H9 (cell line): ENCODE results near the gene ZNRF1. TPM values are rescaled to one million over a fixed set of nuclear protein-coding genes. Genes with fewer than 3 reads are reported as not detected.

Source experiments
- DNase-seq: peaks from one replicate; pipeline ENCODE4 v3.0.0-alpha.2; 2017
- H2AFZ ChIP-seq: one replicate; pipeline ENCODE4 v1.6.1; 2013; ENCODE audit warnings: mild to moderate bottlenecking, low read length, control low read depth, moderate library complexity
- H2AK5ac ChIP-seq: 2 replicates; pipeline ENCODE4 v1.6.1; 2013; ENCODE audit warnings: low read length, control low read depth, mixed read lengths; ENCODE audit not compliant: insufficient read length
- H2BK120ac ChIP-seq: one replicate; pipeline ENCODE4 v1.6.1; 2013; ENCODE audit warnings: low read depth, mild to moderate bottlenecking, low read length, control low read depth, inconsistent platforms; ENCODE audit not compliant: poor library complexity, severe bottlenecking
- H2BK12ac ChIP-seq: 2 replicates; pipeline ENCODE4 v1.6.1; 2013; ENCODE audit warnings: low read length, control low read depth, mixed read lengths, low read depth; ENCODE audit not compliant: insufficient read length
- H2BK15ac ChIP-seq: 2 replicates; pipeline ENCODE4 v1.6.1; 2013; ENCODE audit warnings: low read depth, low read length, control low read depth
- H2BK20ac ChIP-seq: one replicate; pipeline ENCODE4 v1.6.1; 2013; ENCODE audit warnings: low read depth, mild to moderate bottlenecking, low read length, control low read depth, inconsistent platforms; ENCODE audit not compliant: poor library complexity, severe bottlenecking
- H2BK5ac ChIP-seq: 2 replicates; pipeline ENCODE4 v1.6.1; 2013; ENCODE audit warnings: low read length, control low read depth, mixed read lengths; ENCODE audit not compliant: insufficient read length
- H3K14ac ChIP-seq: 2 replicates; pipeline ENCODE4 v1.6.1; 2013; ENCODE audit warnings: low read length, control low read depth; ENCODE audit not compliant: insufficient read depth
- H3K18ac ChIP-seq: 2 replicates; pipeline ENCODE4 v1.6.1; 2013; ENCODE audit warnings: low read depth, mild to moderate bottlenecking, mixed read lengths, low read length, control low read depth; ENCODE audit not compliant: insufficient read length
- H3K23ac ChIP-seq: 2 replicates; pipeline ENCODE4 v1.6.1; 2013; ENCODE audit warnings: low read length, control low read depth, mixed read lengths, low read depth; ENCODE audit not compliant: insufficient read length
- H3K23me2 ChIP-seq: 2 replicates; pipeline ENCODE4 v1.6.1; 2013; ENCODE audit warnings: low read depth, mild to moderate bottlenecking, mixed read lengths, low read length, control low read depth; ENCODE audit not compliant: insufficient read length, poor library complexity, severe bottlenecking
- H3K27ac ChIP-seq: 2 replicates; pipeline ENCODE4 v1.5.1; 2013; ENCODE audit warnings: low read length, control low read depth, mixed read lengths, low read depth; ENCODE audit not compliant: insufficient read length
- H3K27me3 ChIP-seq: 2 replicates; pipeline ENCODE4 v1.6.1; 2013; ENCODE audit warnings: low read length, control low read depth, inconsistent platforms; ENCODE audit not compliant: insufficient read depth
- H3K4ac ChIP-seq: 2 replicates; pipeline ENCODE4 v1.6.1; 2013; ENCODE audit warnings: low read depth, mild to moderate bottlenecking, control low read depth, inconsistent platforms, low read length, moderate library complexity
- H3K4me1 ChIP-seq: 2 replicates; pipeline ENCODE4 v1.6.1; 2013; ENCODE audit warnings: low read length, control low read depth, inconsistent platforms; ENCODE audit not compliant: insufficient read depth
- H3K4me2 ChIP-seq: 2 replicates; pipeline ENCODE4 v1.6.1; 2013; ENCODE audit warnings: low read length, control low read depth, mixed read lengths; ENCODE audit not compliant: insufficient read length, insufficient read depth
- H3K56ac ChIP-seq: 2 replicates; pipeline ENCODE4 v1.6.1; 2013; ENCODE audit warnings: low read depth, mild to moderate bottlenecking, mixed read lengths, low read length, control low read depth; ENCODE audit not compliant: insufficient read length
- H3K79me1 ChIP-seq: 2 replicates; pipeline ENCODE4 v1.6.1; 2013; ENCODE audit warnings: low read depth, mild to moderate bottlenecking, moderate library complexity, low read length, control low read depth, inconsistent platforms; ENCODE audit not compliant: insufficient read depth, poor library complexity, severe bottlenecking
- H3K79me2 ChIP-seq: 2 replicates; pipeline ENCODE4 v1.6.1; 2013; ENCODE audit warnings: low read length, control low read depth, inconsistent platforms; ENCODE audit not compliant: insufficient read depth
- H3K9ac ChIP-seq: 2 replicates; pipeline ENCODE4 v1.6.1; 2013; ENCODE audit warnings: low read length, control low read depth, mixed read lengths; ENCODE audit not compliant: insufficient read length; ENCODE audit errors: extremely low read depth
- H3K9me3 ChIP-seq: one replicate; pipeline ENCODE4 v1.6.1; 2013; ENCODE audit warnings: low read depth, low read length, inconsistent platforms; ENCODE audit not compliant: control insufficient read depth
- H3T11ph ChIP-seq: one replicate; pipeline ENCODE4 v1.6.1; 2013; ENCODE audit warnings: mild to moderate bottlenecking, low read length, control low read depth, inconsistent platforms
- H4K20me1 ChIP-seq: one replicate; pipeline ENCODE4 v1.6.1; 2013; ENCODE audit not compliant: control insufficient read depth, insufficient read length, insufficient read depth
- H4K5ac ChIP-seq: 2 replicates; pipeline ENCODE4 v1.6.1; 2013; ENCODE audit warnings: low read depth, mild to moderate bottlenecking, mixed read lengths, low read length, control low read depth; ENCODE audit not compliant: insufficient read length
- H4K8ac ChIP-seq: replicated peaks from 2 replicates; pipeline ENCODE4 v1.6.1; 2013; ENCODE audit warnings: low read length, control low read depth, mixed read lengths, low read depth; ENCODE audit not compliant: insufficient read length
- H4K91ac ChIP-seq: 2 replicates; pipeline ENCODE4 v1.6.1; 2013; ENCODE audit warnings: low read depth, mild to moderate bottlenecking, moderate library complexity, mixed read lengths, low read length, control low read depth; ENCODE audit not compliant: insufficient read length
- H3K27ac Mint-ChIP-seq, 3 experiments: 2 replicates in 2 of 3; 3 replicates in 1 of 3; pipeline ENCODE4 v1.8.0; 2020 to 2021; ENCODE audit warnings: mixed read lengths in 3 of 3, mild to moderate bottlenecking in 1 of 3, moderate library complexity in 1 of 3
- H3K27me3 Mint-ChIP-seq: 2 replicates; pipeline ENCODE4 v1.8.0; 2021; ENCODE audit warnings: low read depth, mild to moderate bottlenecking, moderate library complexity, mixed read lengths
- H3K36me3 Mint-ChIP-seq, 3 experiments: 2 replicates in 2 of 3; 3 replicates in 1 of 3; pipeline ENCODE4 v1.8.0; 2020 to 2021; ENCODE audit warnings: low read depth in 3 of 3, mixed read lengths in 3 of 3; ENCODE audit not compliant: insufficient read depth in 1 of 3
- H3K4me1 Mint-ChIP-seq, 2 experiments: 2 replicates each; pipeline ENCODE4 v1.8.0; 2020; ENCODE audit warnings: mixed read lengths in 2 of 2
- H3K4me3 Mint-ChIP-seq, 2 experiments: 2 replicates in 1 of 2; 3 replicates in 1 of 2; pipeline ENCODE4 v1.8.0; 2020 to 2021; ENCODE audit warnings: mild to moderate bottlenecking in 2 of 2, mixed read lengths in 2 of 2, moderate library complexity in 1 of 2
- H3K9me3 Mint-ChIP-seq, 2 experiments: 2 replicates in 1 of 2; 3 replicates in 1 of 2; pipeline ENCODE4 v1.8.0; 2020; ENCODE audit warnings: mild to moderate bottlenecking in 2 of 2, mixed read lengths in 2 of 2, moderate library complexity in 1 of 2
- WGBS: extraction: QIAGEN DNeasy Blood & Tissue Kit; methylation state at CpG from one replicate; pipeline ENCODE4 v1.1.7; 2013; ENCODE audit warnings: missing lambda C conversion rate, low lambda C conversion rate, mixed read lengths; ENCODE audit not compliant: insufficient read length; ENCODE audit errors: extremely low coverage; 5-methylcytosine and 5-hydroxymethylcytosine counted together
- total RNA-seq: library from RNA; stranded (reverse); gene quantifications from 2 replicates; pipeline ENCODE4 v1.2.1, GENCODE V29; 2021
- TF ChIP-seq, protein P1 (sequence below): fragments of 200-600 bp; sonication (generic); conservative IDR thresholded peaks from 3 replicates; pipeline ENCODE4 v1.8.0; 2021; ENCODE audit warnings: antibody characterized with exemption, mild to moderate bottlenecking

The ZNRF1 gene
- total RNA-seq, 1 experiment from 2014 or later, result 49.6 TPM

DNA sequence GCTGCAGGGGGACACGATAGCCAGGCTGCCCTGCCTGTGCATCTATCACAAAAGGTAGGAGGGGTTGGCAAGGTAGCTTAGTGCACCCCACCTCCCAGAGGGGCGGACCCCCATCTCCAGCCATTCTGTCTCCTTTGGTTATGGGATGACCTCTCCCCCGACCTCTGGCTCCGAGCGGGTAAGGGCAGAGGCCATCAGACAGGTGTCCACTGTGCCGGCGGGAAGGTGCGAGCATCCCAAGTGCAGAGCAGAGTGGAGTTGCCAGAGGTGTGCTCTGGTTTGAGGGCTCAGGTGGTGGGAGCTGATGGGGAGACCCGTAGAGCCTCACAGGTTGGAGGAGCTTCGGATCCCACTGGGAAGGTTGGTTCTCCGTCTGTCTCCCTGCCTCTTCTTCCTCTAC, 106.0 kb downstream of the ZNRF1 start:
- Histone ChIP-seq H4K8ac (no peak overlapping the region), H2AK5ac (no peak overlapping the region), H2BK12ac (no peak overlapping the region), H3K79me2 (0 out of 2 replicates have a peak, but pooled peaks cover 1% of the 10 kb centered on the region), H4K20me1 (no peaks in the 10 kb centered on the region), H3K56ac (no peak overlapping the region), H3K27me3 (no peaks in the 10 kb centered on the region), H2BK20ac (no peak overlapping the region), H4K5ac (no peak overlapping the region), H3K14ac (no peak overlapping the region), H2BK120ac (no peak overlapping the region), H3K79me1 (no peaks in the 10 kb centered on the region), H2BK15ac (no peak overlapping the region), H4K91ac (no peak overlapping the region), H3K9ac (no peak overlapping the region), H3K18ac (no peak overlapping the region), H3K9me3 (no peaks in the 10 kb centered on the region), H3T11ph (no peak overlapping the region), H3K4me1 (peaks cover 6% of the 10 kb centered on the region; the same call in 1 of the 2 replicates), H3K4me2 (no peak overlapping the region), H3K27ac (no peak overlapping the region), H3K23ac (no peak overlapping the region), H2BK5ac (no peak overlapping the region), H3K4ac (no peak overlapping the region), H3K23me2 (no peaks in the 10 kb centered on the region), H2AFZ (no peak overlapping the region)
- Mint-ChIP-seq H3K4me1 (peaks cover 28 to 31% of the 10 kb centered on the region in 2 experiments), H3K4me3 (no peak overlapping the region), H3K27ac (peak overlapping the region in 2 of 3 experiments; percentile 15 to 23; a peak in 1 of 7 replicates), H3K27me3 (no peaks in the 10 kb centered on the region; the same call in 1 of the 2 replicates), H3K9me3 (no peaks in the 10 kb centered on the region; a peak in 1 of 5 replicates), H3K36me3 (peaks cover 19 to 40% (median 34%) of the 10 kb centered on the region in 3 experiments; a peak in 6 of 7 replicates)
- no CpG with 5 or more reads among the region's 11 CpGs for WGBS
- TF ChIP-seq, protein P1, sequence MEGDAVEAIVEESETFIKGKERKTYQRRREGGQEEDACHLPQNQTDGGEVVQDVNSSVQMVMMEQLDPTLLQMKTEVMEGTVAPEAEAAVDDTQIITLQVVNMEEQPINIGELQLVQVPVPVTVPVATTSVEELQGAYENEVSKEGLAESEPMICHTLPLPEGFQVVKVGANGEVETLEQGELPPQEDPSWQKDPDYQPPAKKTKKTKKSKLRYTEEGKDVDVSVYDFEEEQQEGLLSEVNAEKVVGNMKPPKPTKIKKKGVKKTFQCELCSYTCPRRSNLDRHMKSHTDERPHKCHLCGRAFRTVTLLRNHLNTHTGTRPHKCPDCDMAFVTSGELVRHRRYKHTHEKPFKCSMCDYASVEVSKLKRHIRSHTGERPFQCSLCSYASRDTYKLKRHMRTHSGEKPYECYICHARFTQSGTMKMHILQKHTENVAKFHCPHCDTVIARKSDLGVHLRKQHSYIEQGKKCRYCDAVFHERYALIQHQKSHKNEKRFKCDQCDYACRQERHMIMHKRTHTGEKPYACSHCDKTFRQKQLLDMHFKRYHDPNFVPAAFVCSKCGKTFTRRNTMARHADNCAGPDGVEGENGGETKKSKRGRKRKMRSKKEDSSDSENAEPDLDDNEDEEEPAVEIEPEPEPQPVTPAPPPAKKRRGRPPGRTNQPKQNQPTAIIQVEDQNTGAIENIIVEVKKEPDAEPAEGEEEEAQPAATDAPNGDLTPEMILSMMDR, result no peak
- no peak for DNase-seq
